NT2/D1 (cell line): ENCODE measurements around the gene STPG2.

Experiments used
- SUZ12 ChIP-seq: IDR thresholded peaks from 2 replicates; pipeline ENCODE4 v1.6.1; 2011; ENCODE audit not compliant: insufficient read length, insufficient read depth; ENCODE audit errors: extremely low read depth
- YY1 ChIP-seq: IDR thresholded peaks from 2 replicates; pipeline ENCODE4 v1.6.1; 2011; ENCODE audit not compliant: insufficient read length, insufficient read depth
- ZNF274 ChIP-seq: IDR thresholded peaks from 2 replicates; pipeline ENCODE4 v1.6.1; 2011; ENCODE audit warnings: mild to moderate bottlenecking, low read depth, low read length

DNA sequence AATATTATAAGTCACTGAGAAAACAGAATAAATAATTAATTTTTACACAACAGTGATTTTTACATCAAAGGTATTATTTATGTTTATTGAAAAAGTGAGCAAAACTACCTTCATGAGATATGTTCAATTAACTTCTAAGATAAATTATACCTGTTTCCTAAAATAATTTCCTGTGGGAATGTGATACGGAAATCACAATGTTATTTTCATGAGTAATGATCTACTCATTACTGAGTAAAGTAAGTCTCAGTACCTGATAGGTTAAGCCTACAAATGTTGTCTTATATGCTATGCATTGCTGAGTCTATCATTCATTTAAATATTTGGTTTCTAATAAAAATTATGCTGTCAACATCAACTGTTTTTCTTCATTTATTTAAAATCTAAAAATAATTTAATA is 324.0 kb downstream of the STPG2 start:
- TF ChIP-seq SUZ12, result no peak
- TF ChIP-seq ZNF274, result no peak
- no peak for TF ChIP-seq YY1
